Urinary bladder (tissue), 4 donors: ENCODE data around the gene MDM2. TPM values are rescaled to one million over a fixed set of nuclear protein-coding genes. Genes with fewer than 3 reads are reported as not detected.
"Not testable (repeated sequence)": the region's sequence is repeated elsewhere in the genome, so short reads cannot be mapped to it uniquely, and the experiment has no call there.

Experiments used
- DNase-seq: peaks from one replicate; pipeline ENCODE4 v3.0.0-alpha.2; 2015; ENCODE audit errors: extremely low spot score
- H3K27ac ChIP-seq: one replicate; pipeline ENCODE4 v1.5.1; 2013; ENCODE audit warnings: low read depth, mild to moderate bottlenecking, moderate library complexity
- H3K36me3 ChIP-seq: one replicate; pipeline ENCODE4 v1.6.1; 2013; ENCODE audit warnings: mild to moderate bottlenecking, moderate library complexity; ENCODE audit not compliant: insufficient read depth
- H3K4me1 ChIP-seq: one replicate; pipeline ENCODE4 v1.6.1; 2013; ENCODE audit warnings: mild to moderate bottlenecking, moderate library complexity; ENCODE audit not compliant: insufficient read depth
- H3K4me3 ChIP-seq: one replicate; pipeline ENCODE4 v1.5.1; 2013; ENCODE audit warnings: low read depth, low read length
- WGBS: extraction: QIAGEN DNeasy Blood & Tissue Kit; methylation state at CpG from one replicate; pipeline ENCODE4 v1.1.7; 2013; 5-methylcytosine and 5-hydroxymethylcytosine counted together
- polyA plus RNA-seq: library from polyadenylated mRNA; stranded (reverse); fragments of 200-250 nt; gene quantifications from one replicate; pipeline ENCODE4 v1.2.3, GENCODE V29; 2013
- total RNA-seq: library from RNA; depleted of rRNA; stranded (reverse); fragments of >200 nt; gene quantifications from one replicate; pipeline ENCODE4 v1.2.3, GENCODE V29; 2014
- donor health status: healthy with polysubstance abuse.
- donor health status: healthy.

The MDM2 gene
- total and polyA plus RNA-seq, 2 donors = 14.9 to 98.0 TPM

GRCh38 chr12:68790952-68791234, 17.1 kb upstream of the MDM2 start:
- Histone ChIP-seq H3K27ac (no peak overlapping the region), H3K4me3 (no peak overlapping the region), H3K4me1 (no peaks in the 10 kb centered on the region), H3K36me3 (no peaks in the 10 kb centered on the region)
- DNase-seq = no peak
- WGBS = 63% methylated on average over 3 of the region's 3 CpGs

GRCh38 chr12:68791897-68792481, 16.0 kb upstream of the MDM2 start:
- WGBS = 98% methylated on average over 2 of the region's 2 CpGs
- Histone ChIP-seq H3K4me3 (no peak overlapping the region), H3K36me3 (no peaks in the 10 kb centered on the region), H3K4me1 (no peaks in the 10 kb centered on the region), H3K27ac (no peak overlapping the region)
- no peak for DNase-seq

GRCh38 chr12:68792952-68793351, 15.0 kb upstream of the MDM2 start:
- Histone ChIP-seq H3K36me3 (no peaks in the 10 kb centered on the region), H3K4me3 (no peak overlapping the region), H3K4me1 (no peaks in the 10 kb centered on the region), H3K27ac (no peak overlapping the region)
- WGBS = 74% methylated on average over 2 of the region's 2 CpGs
- DNase-seq = no peak

GRCh38 chr12:68793436-68793835, 14.5 kb upstream of the MDM2 start:
- 95% methylated on average over 4 of the region's 4 CpGs for WGBS

GRCh38 chr12:68793975-68794652, 13.9 kb upstream of the MDM2 start:
- Histone ChIP-seq H3K4me1 (no peaks in the 10 kb centered on the region), H3K36me3 (no peaks in the 10 kb centered on the region), H3K4me3 (no peak overlapping the region), H3K27ac (no peak overlapping the region)
- WGBS = 93% methylated on average over 4 of the region's 4 CpGs
- DNase-seq = no peak

More at GRCh38 chr12:68793436-68793835, 14.5 kb upstream of the MDM2 start:
- Histone ChIP-seq H3K27ac (no peak overlapping the region), H3K4me3 (no peak overlapping the region), H3K4me1 (no peaks in the 10 kb centered on the region), H3K36me3 (no peaks in the 10 kb centered on the region)
- DNase-seq = no peak

- no peak overlapping the region for H3K4me3 ChIP-seq
- WGBS = 96% methylated on average over 3 of the region's 3 CpGs
- H3K27ac ChIP-seq = no peak overlapping the region
- no peak for DNase-seq
- H3K4me1 ChIP-seq = no peaks in the 10 kb centered on the region
- H3K36me3 ChIP-seq = no peaks in the 10 kb centered on the region
Measured at GRCh38 chr12:68794653-68795251, 13.2 kb upstream of the MDM2 start.

GRCh38 chr12:68796399-68796798, 11.6 kb upstream of the MDM2 start:
- DNase-seq = no peak
- Histone ChIP-seq H3K4me1 (no peaks in the 10 kb centered on the region), H3K27ac (no peak overlapping the region), H3K36me3 (no peaks in the 10 kb centered on the region), H3K4me3 (no peak overlapping the region)
- WGBS = 98% methylated on average over 15 of the region's 15 CpGs

- Histone ChIP-seq H3K4me3 (no peak overlapping the region), H3K27ac (no peak overlapping the region), H3K36me3 (no peaks in the 10 kb centered on the region), H3K4me1 (no peaks in the 10 kb centered on the region)
- 95% methylated on average over 1 of the region's 1 CpG for WGBS
- no peak for DNase-seq
Measured at GRCh38 chr12:68798882-68799234, 9.1 kb upstream of the MDM2 start.

- 91% methylated on average over 5 of the region's 5 CpGs for WGBS
Measured at GRCh38 chr12:68800294-68800693, 7.7 kb upstream of the MDM2 start.

GRCh38 chr12:68801124-68801523, 6.9 kb upstream of the MDM2 start:
- not testable (repeated sequence) for H3K36me3 ChIP-seq, DNase-seq, H3K4me3 ChIP-seq, H3K27ac ChIP-seq, H3K4me1 ChIP-seq
- 96% methylated on average over 7 of the region's 7 CpGs for WGBS

More at GRCh38 chr12:68800294-68800693, 7.7 kb upstream of the MDM2 start:
- Histone ChIP-seq H3K27ac (no peak overlapping the region), H3K4me3 (no peak overlapping the region), H3K4me1 (no peaks in the 10 kb centered on the region), H3K36me3 (no peaks in the 10 kb centered on the region)
- DNase-seq = no peak

- not testable (repeated sequence) for DNase-seq, H3K36me3 ChIP-seq, H3K4me1 ChIP-seq, H3K4me3 ChIP-seq, H3K27ac ChIP-seq
- WGBS = 87% methylated on average over 2 of the region's 2 CpGs
Measured at GRCh38 chr12:68802372-68802745, 5.6 kb upstream of the MDM2 start.

GRCh38 chr12:68802911-68803651, 4.9 kb upstream of the MDM2 start:
- not testable (repeated sequence) for DNase-seq, H3K27ac ChIP-seq, H3K4me3 ChIP-seq, H3K4me1 ChIP-seq, H3K36me3 ChIP-seq
- 74% methylated on average over 19 of the region's 19 CpGs for WGBS

GRCh38 chr12:68803948-68804656, 3.9 kb upstream of the MDM2 start:
- Histone ChIP-seq H3K27ac (no peak overlapping the region), H3K4me1 (peaks cover 1% of the 10 kb centered on the region), H3K4me3 (no peak overlapping the region), H3K36me3 (no peaks in the 10 kb centered on the region)
- 87% methylated on average over 5 of the region's 5 CpGs for WGBS
- DNase-seq = no peak
